IMR-90 (cell line): ENCODE results near the gene CPED1. TPM values are rescaled to one million over a fixed set of nuclear protein-coding genes. Genes with fewer than 3 reads are reported as not detected.
"Not testable (repeated sequence)": the region's sequence is repeated elsewhere in the genome, so short reads cannot be mapped to it uniquely, and the experiment has no call there.

ENCODE experiments used
- ATAC-seq: fragments of 200-7000 bp; cut with Tn5 transposase; 2 replicates; pipeline ENCODE4 v1.9.1; 2020; ENCODE audit warnings: low read depth, mild to moderate bottlenecking, moderate library complexity
- BruUV-seq: library from RNA; stranded (reverse); fragments of 400-500 nt; replicated peaks from 2 replicates; lab custom pipeline; 2021; lab: Mats Ljungman, UMichigan
- CTCF ChIA-PET: fragments of 300-600 bp; formaldehyde crosslinking; extraction: SDS; loops from one replicate; lab custom pipeline; 2021; ENCODE audit warnings: antibody characterized with exemption; lab: Yijun Ruan, JAX
- POLR2A ChIA-PET: fragments of 300-600 bp; sonication (Branson Sonifier 250); formaldehyde crosslinking; loops from one replicate; lab custom pipeline; 2022; ENCODE audit warnings: antibody characterized with exemption; ENCODE audit not compliant: unreplicated experiment; lab: Charles Lee
- DNase-seq: peaks from one replicate; pipeline ENCODE4 v3.0.0; 2013
- H2AFZ ChIP-seq: replicated peaks from 2 replicates; pipeline ENCODE3; 2013; ENCODE audit warnings: low read length, mild to moderate bottlenecking; ENCODE audit not compliant: poor library complexity
- H2AK5ac ChIP-seq: 2 replicates; pipeline ENCODE4 v1.6.1; 2013; ENCODE audit warnings: low read depth, low read length, inconsistent platforms
- H2AK9ac ChIP-seq: replicated peaks from 2 replicates; pipeline ENCODE3; 2013; ENCODE audit warnings: mild to moderate bottlenecking, low read depth, low read length, moderate library complexity; ENCODE audit not compliant: poor library complexity
- H2BK120ac ChIP-seq: 2 replicates; pipeline ENCODE4 v1.6.1; 2013; ENCODE audit warnings: low read depth, low read length, inconsistent platforms
- H2BK15ac ChIP-seq: 3 replicates; pipeline ENCODE4 v1.6.1; 2013; ENCODE audit warnings: low read depth, low read length, inconsistent platforms
- H2BK20ac ChIP-seq: 2 replicates; pipeline ENCODE4 v1.6.1; 2013; ENCODE audit warnings: low read depth, mild to moderate bottlenecking, inconsistent platforms, low read length, moderate library complexity
- H2BK5ac ChIP-seq: 2 replicates; pipeline ENCODE4 v1.6.1; 2013; ENCODE audit warnings: mild to moderate bottlenecking, low read depth, low read length, inconsistent platforms; ENCODE audit not compliant: poor library complexity, severe bottlenecking
- H3K14ac ChIP-seq: replicated peaks from 2 replicates; pipeline ENCODE4 v1.6.1; 2013; ENCODE audit warnings: low read depth, low read length, inconsistent platforms
- H3K18ac ChIP-seq: 2 replicates; pipeline ENCODE4 v1.6.1; 2013; ENCODE audit warnings: low read depth, low read length, control low read depth
- H3K23ac ChIP-seq: 2 replicates; pipeline ENCODE4 v1.6.1; 2013; ENCODE audit warnings: low read depth, low read length, inconsistent platforms
- H3K27ac ChIP-seq: 2 replicates; pipeline ENCODE4 v1.5.1; 2013; ENCODE audit warnings: mild to moderate bottlenecking, control low read depth, low read length; ENCODE audit not compliant: insufficient read depth
- H3K27me3 ChIP-seq: 2 replicates; pipeline ENCODE4 v1.6.1; 2013; ENCODE audit warnings: low read length; ENCODE audit not compliant: control insufficient read depth, insufficient read depth
- H3K36me3 ChIP-seq: 2 replicates; pipeline ENCODE4 v1.6.1; 2013; ENCODE audit warnings: low read length, mixed read lengths; ENCODE audit not compliant: control insufficient read depth, insufficient read depth
- H3K4ac ChIP-seq: 2 replicates; pipeline ENCODE4 v1.6.1; 2013; ENCODE audit warnings: low read depth, low read length, inconsistent platforms
- H3K4me1 ChIP-seq: 2 replicates; pipeline ENCODE4 v1.6.1; 2013; ENCODE audit warnings: low read length, mixed read lengths; ENCODE audit not compliant: control insufficient read depth, insufficient read depth
- H3K4me2 ChIP-seq: 2 replicates; pipeline ENCODE4 v1.6.1; 2013; ENCODE audit warnings: low read depth, mild to moderate bottlenecking, control low read depth, low read length, moderate library complexity
- H3K4me3 ChIP-seq: 2 replicates; pipeline ENCODE4 v1.5.1; 2013; ENCODE audit warnings: low read depth, mild to moderate bottlenecking, control low read depth, low read length, moderate library complexity; ENCODE audit not compliant: insufficient read depth
- H3K56ac ChIP-seq: 2 replicates; pipeline ENCODE4 v1.6.1; 2013; ENCODE audit warnings: low read length, inconsistent platforms; ENCODE audit not compliant: insufficient read depth; ENCODE audit errors: extremely low read depth
- H3K79me1 ChIP-seq, 2 experiments: 2 replicates each; pipeline ENCODE4 v1.6.1; 2013; ENCODE audit warnings: low read length in 2 of 2, inconsistent platforms in 1 of 2, low read depth in 1 of 2
- H3K9ac ChIP-seq: 2 replicates; pipeline ENCODE4 v1.6.1; 2013; ENCODE audit warnings: low read depth, low read length, control low read depth
- H3K9me1 ChIP-seq: 2 replicates; pipeline ENCODE4 v1.6.1; 2013; ENCODE audit warnings: low read length, inconsistent platforms; ENCODE audit not compliant: insufficient read depth
- H3K9me3 ChIP-seq: 2 replicates; pipeline ENCODE4 v1.6.1; 2013; ENCODE audit warnings: low read length; ENCODE audit not compliant: control insufficient read depth, insufficient read depth
- H4K20me1 ChIP-seq: 2 replicates; pipeline ENCODE4 v1.6.1; 2013; ENCODE audit warnings: low read length, inconsistent platforms; ENCODE audit not compliant: insufficient read depth
- H4K5ac ChIP-seq: 2 replicates; pipeline ENCODE4 v1.6.1; 2013; ENCODE audit warnings: mild to moderate bottlenecking, low read depth, low read length, control low read depth
- H4K8ac ChIP-seq, 2 experiments: 2 replicates each; pipeline ENCODE4 v1.6.1; 2013; ENCODE audit warnings: low read depth in 2 of 2, low read length in 2 of 2, control low read depth in 1 of 2, inconsistent platforms in 1 of 2
- H4K91ac ChIP-seq: 2 replicates; pipeline ENCODE4 v1.6.1; 2013; ENCODE audit warnings: low read depth, low read length, inconsistent platforms; ENCODE audit not compliant: insufficient read depth
- FOS ChIP-seq: fragments of 150-350 bp; IDR thresholded peaks from 2 replicates; pipeline ENCODE4 v1.6.1; 2016; ENCODE audit warnings: low read depth, low read length
- POLR2A ChIP-seq: IDR thresholded peaks from 2 replicates; pipeline ENCODE4 v1.6.1; 2012; ENCODE audit warnings: mild to moderate bottlenecking, low read depth, low read length
- dilution Hi-C: fragments of 300-500 bp; cut with HindIII; formaldehyde crosslinking; loops from one replicate; pipeline ENCODE4 v1.14.3; 2018; ENCODE audit warnings: low sequenced_read_pairs; ENCODE audit not compliant: unreplicated experiment
- in situ Hi-C: fragments of 300-500 bp; cut with MboI; formaldehyde crosslinking; loops from 3 replicates; pipeline ENCODE4 v1.14.3; 2019; ENCODE audit warnings: low sequenced_read_pairs, inconsistent platforms, mixed read lengths
- intact Hi-C: fragments of 100-400 bp; cut with micrococcal nuclease; formaldehyde crosslinking; loops from 2 replicates; pipeline ENCODE4 v1.10.0; 2022
- polyA plus RNA-seq, 3 experiments: library from polyadenylated mRNA; depleted of rRNA; stranded (reverse); fragments of >200 nt; gene quantifications; 2 replicates each; pipeline ENCODE4 v1.2.3, GENCODE V29; 2012; ENCODE audit warnings: low replicate concordance in 1 of 3
- total RNA-seq: library from RNA; depleted of rRNA; stranded (reverse); fragments of >200 nt; gene quantifications from 2 replicates; pipeline ENCODE4 v1.2.3, GENCODE V29; 2012

The CPED1 gene
- total and polyA plus RNA-seq, 2 of the 4 experiments (the other 2 are of a cell fraction): 31.2 to 96.8 TPM

GRCh38 chr7:121034929-121035328, 46.4 kb downstream of the CPED1 start:
- intact Hi-C loops (no loop called here), dilution Hi-C loops (no loop called here), in situ Hi-C loops (no loop called here)
- no peak overlapping the region for H2BK20ac ChIP-seq
- TF ChIP-seq POLR2A (no peak), FOS (no peak)
- peaks cover 4% of the 10 kb centered on the region; the same call in 1 of the 2 replicates for H3K4me1 ChIP-seq
- no peak overlapping the region for H4K5ac ChIP-seq
- no peak overlapping the region for H3K23ac ChIP-seq
- H3K79me1 ChIP-seq: peaks cover 24 to 46% of the 10 kb centered on the region in 2 experiments
- no peak overlapping the region for H2BK5ac ChIP-seq
- CTCF ChIA-PET: no interaction called here
- BruUV-seq: no TSS peak
- no peaks in the 10 kb centered on the region for H3K27me3 ChIP-seq
- no peak overlapping the region for H2AFZ ChIP-seq
- no peak overlapping the region for H3K56ac ChIP-seq
- no peak overlapping the region for H3K4ac ChIP-seq
- H3K9ac ChIP-seq: no peak overlapping the region
- no peak overlapping the region for H4K8ac ChIP-seq
- POLR2A ChIA-PET: no interaction called here
- H4K91ac ChIP-seq: no peak overlapping the region
- no peak overlapping the region for H3K27ac ChIP-seq
- no peak overlapping the region for H2BK120ac ChIP-seq
- no peak overlapping the region for H3K14ac ChIP-seq
- no peak overlapping the region for H2AK9ac ChIP-seq
- no peak for DNase-seq
- H3K4me3 ChIP-seq: no peak overlapping the region
- H3K36me3 ChIP-seq: no peaks in the 10 kb centered on the region
- no peak overlapping the region for H3K4me2 ChIP-seq
- no peak overlapping the region for H3K18ac ChIP-seq
- ATAC-seq: no peak
- no peaks in the 10 kb centered on the region for H3K9me3 ChIP-seq
- no peaks in the 10 kb centered on the region for H4K20me1 ChIP-seq
- no peak overlapping the region for H2BK15ac ChIP-seq
- H3K9me1 ChIP-seq: no peaks in the 10 kb centered on the region
- H2AK5ac ChIP-seq: no peak overlapping the region

DNA sequence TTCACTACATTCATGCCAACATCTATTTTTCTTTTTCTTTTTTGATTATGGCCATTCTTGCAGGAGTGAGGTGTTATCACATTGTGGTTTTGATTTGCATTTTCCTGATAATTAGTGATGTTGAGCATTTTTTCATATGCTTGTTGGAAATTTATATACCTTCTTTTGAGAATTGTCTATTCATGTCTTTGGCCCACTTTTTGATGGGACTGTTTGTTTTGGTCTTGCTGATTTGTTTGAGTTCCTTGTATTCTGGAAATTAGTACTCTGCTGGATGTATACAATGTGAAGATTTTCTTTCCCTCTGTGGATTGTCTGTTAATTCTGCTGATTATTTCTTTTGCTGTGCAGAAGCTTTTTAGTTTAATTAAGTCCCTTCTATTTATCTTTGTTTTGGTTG, 48.3 kb downstream of the CPED1 start:
- H3K27ac ChIP-seq, H2AFZ ChIP-seq, H3K56ac ChIP-seq, dilution Hi-C loops, H4K5ac ChIP-seq, intact Hi-C loops, H3K14ac ChIP-seq, H2BK5ac ChIP-seq, CTCF ChIA-PET, H2AK9ac ChIP-seq, H2BK20ac ChIP-seq, H2BK120ac ChIP-seq, ATAC-seq, H3K4ac ChIP-seq, H4K91ac ChIP-seq, H3K18ac ChIP-seq, H3K4me2 ChIP-seq, H3K36me3 ChIP-seq, DNase-seq, in situ Hi-C loops, H4K20me1 ChIP-seq, H3K9me1 ChIP-seq, H3K4me1 ChIP-seq, H3K23ac ChIP-seq, H3K9me3 ChIP-seq, H2AK5ac ChIP-seq, H3K27me3 ChIP-seq, BruUV-seq, POLR2A ChIA-PET, H2BK15ac ChIP-seq, H3K9ac ChIP-seq, H3K4me3 ChIP-seq, H4K8ac ChIP-seq: not testable (repeated sequence)
- peaks cover 22 to 43% of the 10 kb centered on the region in 2 experiments for H3K79me1 ChIP-seq
